SH-SY5Y (cell line): ENCODE data around the gene CPPED1.

ENCODE experiments used
- GATA2 ChIP-seq: IDR thresholded peaks from 2 replicates; pipeline ENCODE4 v1.6.1; 2011; ENCODE audit warnings: mild to moderate bottlenecking, low read depth, low read length
- GATA3 ChIP-seq: IDR thresholded peaks from 2 replicates; pipeline ENCODE4 v1.6.1; 2011; ENCODE audit warnings: low read depth, mild to moderate bottlenecking, low read length, moderate library complexity

GRCh38 chr16:12704492-12705111 is 99.1 kb downstream of the CPPED1 start:
- TF ChIP-seq GATA3 (no peak), GATA2 (no peak)
